Measurements from ENCODE around the gene MGLL. TPM values are rescaled to one million over a fixed set of nuclear protein-coding genes. Genes with fewer than 3 reads are reported as not detected.
A peak's percentile ranks its signal among the peaks of the same experiment; 100 is the strongest.

The MGLL gene
- total RNA-seq, 1 donor from 2014 or later: 132 TPM

GRCh38 chr3:127817406-127817841 is 4.9 kb downstream of the MGLL start:
- intact Hi-C loops (cut with DNase I): no loop called here
- TF ChIP-seq CTCF (IDR thresholded peaks at IDR 0.05): no peak
- H3K9me3 ChIP-seq: no peaks in the 10 kb centered on the region
- no peaks in the 10 kb centered on the region for H3K27me3 ChIP-seq (ENCODE audit: low read depth)
- no peak for DNase-seq
- H3K4me1 ChIP-seq: peaks cover 72% of the 10 kb centered on the region
- peak overlapping the region; percentile 88 for H3K27ac ChIP-seq
- peak; percentile 69 to 78 for ATAC-seq
- peaks cover 24% of the 10 kb centered on the region for H3K36me3 ChIP-seq
- H3K4me3 ChIP-seq: no peak overlapping the region

GRCh38 chr3:127816783-127817405 is 5.4 kb downstream of the MGLL start:
- DNase-seq (no peak), ATAC-seq (peak; percentile 1 to 4)
- peaks cover 69% of the 10 kb centered on the region for H3K4me1 ChIP-seq
- H3K27me3 ChIP-seq (ENCODE audit: low read depth): no peaks in the 10 kb centered on the region
- peaks cover 29% of the 10 kb centered on the region for H3K36me3 ChIP-seq
- TF ChIP-seq CTCF (IDR thresholded peaks at IDR 0.05): no peak
- H3K9me3 ChIP-seq: no peaks in the 10 kb centered on the region
- intact Hi-C loops (cut with DNase I): no loop called here
- H3K4me3 ChIP-seq: no peak overlapping the region
- H3K27ac ChIP-seq: peak overlapping the region; percentile 88

GRCh38 chr3:127815641-127816605 is 6.4 kb downstream of the MGLL start:
- no peak overlapping the region for H3K4me3 ChIP-seq
- H3K36me3 ChIP-seq: peaks cover 37% of the 10 kb centered on the region
- TF ChIP-seq CTCF (IDR thresholded peaks at IDR 0.05): no peak
- ATAC-seq (peak; percentile 53 to 61), DNase-seq (no peak)
- no peaks in the 10 kb centered on the region for H3K27me3 ChIP-seq (ENCODE audit: low read depth)
- intact Hi-C loops (cut with DNase I): no loop called here
- peaks cover 59% of the 10 kb centered on the region for H3K4me1 ChIP-seq
- H3K27ac ChIP-seq: peak overlapping the region; percentile 88
- H3K9me3 ChIP-seq: no peaks in the 10 kb centered on the region

DNA sequence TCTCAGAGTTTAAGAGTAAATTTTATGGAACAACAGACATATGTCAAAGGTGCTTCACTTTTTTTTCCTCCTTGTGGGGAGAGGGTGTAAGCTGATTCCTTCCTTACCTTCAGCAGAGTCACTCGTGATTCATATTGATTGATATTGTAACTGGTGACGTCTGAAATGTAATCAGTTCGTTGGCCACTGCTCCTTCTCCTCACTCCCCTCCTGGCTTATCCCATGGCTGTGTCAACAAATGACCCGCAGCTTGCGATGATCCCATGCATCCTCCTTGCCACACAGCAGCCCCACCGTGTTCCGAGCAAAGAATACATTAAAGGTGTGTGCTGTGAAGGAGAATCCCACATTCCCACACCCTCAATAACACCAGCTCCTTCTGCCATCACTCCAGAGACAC is 7.3 kb downstream of the MGLL start:
- H3K36me3 ChIP-seq: peaks cover 47% of the 10 kb centered on the region
- DNase-seq: no peak
- H3K27me3 ChIP-seq (ENCODE audit: low read depth): no peaks in the 10 kb centered on the region
- ATAC-seq: no peak
- H3K9me3 ChIP-seq: no peaks in the 10 kb centered on the region
- intact Hi-C loops (cut with DNase I): no loop called here
- H3K4me3 ChIP-seq: no peak overlapping the region
- TF ChIP-seq CTCF (IDR thresholded peaks at IDR 0.05): no peak
- H3K27ac ChIP-seq: no peak overlapping the region
- H3K4me1 ChIP-seq: peaks cover 50% of the 10 kb centered on the region

- H3K27me3 ChIP-seq (ENCODE audit: low read depth): no peaks in the 10 kb centered on the region
- H3K9me3 ChIP-seq: no peaks in the 10 kb centered on the region
- no peak for DNase-seq
- H3K4me3 ChIP-seq: no peak overlapping the region
- no peak for ATAC-seq
- no peak overlapping the region for H3K27ac ChIP-seq
- intact Hi-C loops (cut with DNase I): no loop called here
- H3K36me3 ChIP-seq: peaks cover 52% of the 10 kb centered on the region
- peaks cover 44% of the 10 kb centered on the region for H3K4me1 ChIP-seq
- no peak for TF ChIP-seq CTCF (IDR thresholded peaks at IDR 0.05)
Observed at GRCh38 chr3:127814325-127814781, 8.0 kb downstream of the MGLL start.
